Measurements from ENCODE around the gene MNT.
"Not testable (repeated sequence)": the region's sequence is repeated elsewhere in the genome, so short reads cannot be mapped to it uniquely, and the experiment has no call there.

The MNT gene, protein sequence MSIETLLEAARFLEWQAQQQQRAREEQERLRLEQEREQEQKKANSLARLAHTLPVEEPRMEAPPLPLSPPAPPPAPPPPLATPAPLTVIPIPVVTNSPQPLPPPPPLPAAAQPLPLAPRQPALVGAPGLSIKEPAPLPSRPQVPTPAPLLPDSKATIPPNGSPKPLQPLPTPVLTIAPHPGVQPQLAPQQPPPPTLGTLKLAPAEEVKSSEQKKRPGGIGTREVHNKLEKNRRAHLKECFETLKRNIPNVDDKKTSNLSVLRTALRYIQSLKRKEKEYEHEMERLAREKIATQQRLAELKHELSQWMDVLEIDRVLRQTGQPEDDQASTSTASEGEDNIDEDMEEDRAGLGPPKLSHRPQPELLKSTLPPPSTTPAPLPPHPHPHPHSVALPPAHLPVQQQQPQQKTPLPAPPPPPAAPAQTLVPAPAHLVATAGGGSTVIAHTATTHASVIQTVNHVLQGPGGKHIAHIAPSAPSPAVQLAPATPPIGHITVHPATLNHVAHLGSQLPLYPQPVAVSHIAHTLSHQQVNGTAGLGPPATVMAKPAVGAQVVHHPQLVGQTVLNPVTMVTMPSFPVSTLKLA

DNA sequence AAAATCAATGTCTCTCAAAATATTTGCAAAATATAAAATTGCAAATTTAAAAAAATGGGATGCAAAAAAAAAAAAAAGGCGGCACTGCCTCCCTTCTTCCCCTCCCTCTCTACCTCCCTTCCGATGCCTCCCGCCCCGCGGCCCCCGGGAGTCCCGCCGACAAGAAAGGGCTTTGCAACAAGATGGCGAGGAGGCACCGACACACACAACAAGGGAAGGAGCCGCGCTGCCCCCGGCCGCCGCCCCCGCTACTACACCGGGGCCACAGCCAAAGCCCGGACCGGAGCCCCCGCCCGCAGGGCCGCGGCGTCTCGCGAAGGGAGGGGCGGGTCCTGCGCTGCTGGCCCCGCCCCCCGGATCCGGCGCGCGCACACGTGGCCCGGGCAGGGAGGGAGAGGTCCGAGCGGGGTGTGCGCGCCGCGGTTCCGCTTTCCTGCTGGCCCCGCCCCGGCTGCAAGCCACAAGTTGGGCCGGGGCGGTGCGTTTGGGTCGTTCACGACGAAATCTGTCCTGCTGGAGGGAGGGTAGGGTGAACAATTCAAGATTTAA lies at the start of gene MNT:
TSS of gene MNT (minus strand) at position 184 of the 549 bp plus-strand sequence. CDS start 348 bp downstream, outside the sequence.
- peak; percentile 96 for DNase-seq

DNA sequence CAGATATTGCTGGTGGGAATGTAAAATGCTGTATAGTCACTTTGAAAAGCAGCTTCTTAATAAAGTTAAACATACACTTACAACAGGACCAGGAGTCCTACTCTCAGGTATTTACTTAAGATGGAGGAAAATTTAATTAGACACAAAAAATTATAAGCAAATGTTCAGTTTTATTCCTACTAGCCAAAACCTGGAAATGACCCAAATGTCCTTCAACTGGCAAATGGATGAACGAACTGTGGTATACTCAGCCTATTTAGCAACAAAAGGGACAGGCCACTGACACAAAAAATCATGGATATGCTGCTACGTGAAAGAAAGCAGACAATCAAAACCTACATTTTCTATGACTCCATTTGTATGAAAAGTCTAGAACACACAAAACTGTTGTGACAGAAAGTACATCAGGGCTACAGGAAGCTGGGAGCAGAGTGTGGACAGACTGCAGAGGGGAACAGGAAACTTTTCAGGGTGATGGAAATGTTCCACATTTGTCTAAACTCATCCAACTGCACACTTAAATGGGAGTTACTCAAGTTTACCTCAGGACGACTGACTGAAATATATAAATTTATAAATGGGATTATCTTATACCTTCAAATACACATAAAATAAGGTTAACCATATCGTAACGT lies 49.3 kb upstream of the MNT start:
- DNase-seq: no peak

DNA sequence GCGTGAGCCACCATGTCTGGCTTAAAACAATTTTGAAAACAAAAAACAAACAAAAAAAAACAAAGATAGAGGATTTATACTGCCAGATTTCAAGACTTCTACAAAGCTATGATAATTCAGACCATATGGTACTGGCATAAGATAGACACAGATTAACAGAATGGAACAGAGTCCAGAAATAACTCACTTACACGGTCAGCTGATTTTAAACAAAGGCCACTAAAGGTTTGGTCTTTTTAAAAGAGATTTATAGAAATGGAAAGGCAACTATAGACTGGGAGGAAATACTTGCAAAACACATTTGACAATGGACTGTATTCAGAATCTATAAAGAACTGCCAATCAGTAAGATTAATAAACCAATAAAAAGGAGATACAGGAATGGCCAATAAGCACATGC lies 48.6 kb upstream of the MNT start:
- no peak for DNase-seq

DNA sequence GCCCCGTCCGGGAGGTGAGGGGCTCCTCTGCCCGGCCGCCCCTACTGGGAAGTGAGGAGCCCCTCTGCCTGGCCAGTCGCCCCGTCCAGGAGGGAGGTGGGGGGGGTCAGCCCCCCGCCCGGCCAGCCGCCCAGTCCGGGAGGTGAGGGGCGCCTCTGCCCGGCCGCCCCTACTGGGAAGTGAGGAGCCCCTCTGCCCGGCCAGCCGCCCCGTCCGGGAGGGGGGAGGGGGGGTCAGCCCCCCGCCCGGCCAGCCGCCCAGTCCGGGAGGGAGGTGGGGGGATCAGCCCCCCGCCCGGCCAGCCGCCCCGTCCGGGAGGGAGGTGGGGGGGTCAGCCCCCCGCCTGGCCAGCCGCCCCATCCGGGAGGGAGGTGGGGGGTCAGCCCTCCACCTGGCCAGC lies 46.6 kb upstream of the MNT start:
- not testable (repeated sequence) for DNase-seq

DNA sequence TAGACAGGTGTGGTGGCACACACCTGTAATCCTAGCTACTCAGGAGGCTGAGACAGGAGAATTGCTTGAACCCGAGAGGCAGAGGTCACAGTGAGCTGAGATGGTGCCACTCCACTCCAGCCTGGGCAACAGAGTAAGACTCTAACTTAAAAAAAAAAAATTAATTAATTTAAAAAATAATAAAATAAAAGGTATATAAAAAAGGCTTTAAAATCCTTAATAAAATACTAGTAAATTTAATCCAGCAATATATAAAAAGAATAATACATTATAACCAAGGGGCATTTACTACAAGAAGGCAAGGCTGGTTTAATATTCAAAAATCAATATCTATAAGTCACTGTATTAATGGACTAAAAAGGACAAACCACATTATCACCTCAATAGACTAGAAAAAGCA lies 44.8 kb upstream of the MNT start:
- no peak for DNase-seq

DNA sequence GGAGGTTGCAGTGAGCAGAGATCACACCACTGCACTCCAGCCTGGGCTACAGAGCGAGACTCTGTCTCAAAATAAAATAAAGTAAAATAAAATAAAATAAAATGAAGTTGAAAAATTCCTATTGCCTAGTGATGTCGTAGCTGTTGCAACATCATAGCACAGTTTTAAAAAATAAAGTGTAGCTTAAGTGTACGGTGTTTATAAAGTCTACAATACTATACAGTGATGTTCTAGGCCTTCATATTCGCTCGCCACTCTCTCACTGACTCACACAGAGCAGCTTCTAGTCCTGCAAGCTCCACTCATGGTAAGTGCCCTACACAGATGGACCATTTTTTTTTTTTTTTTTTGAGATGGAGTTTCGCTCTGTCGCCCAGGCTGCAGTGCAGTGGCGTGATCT lies 43.5 kb upstream of the MNT start:
- no peak for DNase-seq

DNA sequence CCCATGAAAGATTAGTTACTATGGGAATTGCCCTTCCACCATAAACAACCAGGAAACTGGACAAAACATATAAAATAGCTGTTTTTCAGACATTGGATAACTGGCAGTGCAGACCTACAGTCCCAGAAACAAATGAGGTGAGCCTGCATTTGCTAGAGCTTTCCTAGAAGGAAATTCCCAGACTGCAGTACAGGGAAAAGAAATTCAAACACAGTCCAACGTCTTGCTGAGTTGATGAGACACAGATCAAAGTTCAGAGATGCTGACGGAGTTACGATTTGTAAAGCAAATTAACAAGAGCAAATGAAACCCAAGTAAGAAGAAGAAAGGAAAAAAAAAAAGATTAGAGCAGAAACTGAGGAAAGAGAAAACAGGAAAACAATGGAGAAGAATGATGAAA lies 41.3 kb upstream of the MNT start:
- no peak for DNase-seq

DNA sequence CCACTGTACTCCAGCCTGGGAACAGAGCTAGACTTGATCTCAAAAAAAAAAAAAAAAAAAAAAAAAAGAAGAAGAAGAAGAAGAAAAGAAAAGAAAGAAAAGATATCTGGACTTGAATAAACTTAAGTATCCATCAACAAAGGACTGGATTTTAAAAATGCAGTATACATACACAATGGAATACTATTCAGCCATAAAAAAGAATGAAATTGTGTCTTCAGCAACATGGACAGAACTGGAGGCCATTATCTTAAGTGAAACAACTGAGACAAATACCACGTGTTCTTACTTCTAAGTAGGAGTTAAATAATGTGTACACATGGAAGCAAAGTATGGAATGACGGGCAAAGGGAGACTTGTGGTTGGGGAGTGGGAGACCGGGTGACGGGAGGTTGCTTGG lies 40.1 kb upstream of the MNT start:
- no peak for DNase-seq

DNA sequence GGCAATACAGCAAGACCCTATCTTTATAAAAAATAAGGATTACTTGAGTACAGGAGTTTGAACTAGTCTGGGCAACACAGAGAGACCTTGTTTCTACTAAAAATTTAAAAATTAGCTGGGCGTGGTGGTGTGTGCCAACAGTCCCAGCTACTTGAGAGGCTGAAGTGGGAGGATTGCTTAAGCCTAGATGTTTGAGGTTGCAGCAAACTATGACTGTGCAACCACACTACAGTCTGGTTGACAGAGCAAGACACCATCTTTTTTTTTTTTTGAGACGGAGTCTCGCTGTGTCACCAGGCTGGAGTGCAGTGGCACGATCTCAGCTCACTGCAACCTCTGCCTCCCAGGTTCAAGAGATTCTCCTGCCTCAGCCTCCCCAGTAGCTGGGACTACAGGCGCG lies 39.1 kb upstream of the MNT start:
- DNase-seq: not testable (repeated sequence)

DNA sequence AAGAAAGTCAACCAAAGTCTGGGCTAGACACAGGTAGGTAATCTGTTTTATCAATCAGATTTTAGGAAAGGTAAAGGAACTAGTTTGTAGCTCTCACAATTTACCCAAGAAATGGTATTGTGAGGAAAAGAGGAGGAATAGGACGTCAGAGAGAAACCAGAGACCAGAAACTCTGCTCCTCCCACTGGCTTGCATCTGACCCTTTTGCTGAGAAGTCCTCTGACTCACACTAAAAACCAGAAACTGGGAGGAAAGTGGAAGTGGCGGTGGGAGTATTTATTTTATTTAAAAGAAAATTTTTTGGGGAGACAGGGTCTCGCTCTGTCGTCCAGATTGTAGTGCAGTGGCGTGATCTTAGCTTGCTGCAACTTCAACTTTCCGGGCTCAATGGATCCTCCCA lies 38.0 kb upstream of the MNT start:
- no peak for DNase-seq

DNA sequence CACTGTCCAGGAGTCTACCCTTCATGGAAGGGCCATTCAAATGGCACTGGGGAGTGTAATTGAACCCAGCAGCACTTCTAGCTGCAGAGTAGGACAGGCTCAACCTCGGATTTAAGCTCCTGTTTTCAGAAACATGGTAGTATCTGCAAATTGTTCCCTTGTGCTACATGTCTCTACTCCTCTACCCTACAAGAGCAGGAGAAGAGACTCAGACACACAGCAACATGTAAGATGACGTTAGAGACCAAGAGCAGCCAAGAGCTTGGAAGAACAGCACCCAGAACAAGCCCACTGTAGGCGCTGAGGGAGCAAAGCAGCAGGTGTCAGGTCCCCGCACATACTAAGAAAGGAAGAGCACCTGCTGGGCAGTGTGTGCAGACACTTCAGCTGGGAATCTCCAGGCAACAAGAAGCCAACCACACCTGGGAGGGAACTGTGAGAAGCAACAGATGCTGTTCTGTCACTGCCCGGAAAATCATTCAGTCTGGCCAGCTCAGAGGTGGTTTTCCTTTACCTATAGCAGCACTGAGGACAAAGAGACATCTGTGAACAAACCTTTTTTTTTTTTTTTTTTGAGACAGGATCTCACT lies 35.6 kb upstream of the MNT start:
- no peak for DNase-seq

DNA sequence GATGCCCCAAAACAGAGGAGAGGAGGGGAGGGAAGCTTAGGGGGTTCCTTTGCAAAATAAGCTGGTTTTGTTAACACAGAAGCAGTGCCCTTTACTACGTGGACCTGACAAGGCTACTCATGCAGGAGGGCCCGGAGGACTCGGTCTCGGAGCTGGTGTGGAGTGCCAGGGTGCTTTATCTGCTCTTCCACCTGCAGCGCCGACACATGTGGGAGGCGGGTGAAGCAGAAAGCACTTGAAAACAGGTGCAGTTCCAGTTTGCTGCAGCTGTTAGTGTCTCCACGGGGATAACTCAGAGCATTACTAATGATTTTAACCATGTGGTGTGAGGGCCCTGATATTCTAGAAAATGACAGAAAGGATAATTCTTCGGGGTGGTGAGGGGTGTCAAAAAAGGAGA lies 35.0 kb upstream of the MNT start:
- DNase-seq: no peak

DNA sequence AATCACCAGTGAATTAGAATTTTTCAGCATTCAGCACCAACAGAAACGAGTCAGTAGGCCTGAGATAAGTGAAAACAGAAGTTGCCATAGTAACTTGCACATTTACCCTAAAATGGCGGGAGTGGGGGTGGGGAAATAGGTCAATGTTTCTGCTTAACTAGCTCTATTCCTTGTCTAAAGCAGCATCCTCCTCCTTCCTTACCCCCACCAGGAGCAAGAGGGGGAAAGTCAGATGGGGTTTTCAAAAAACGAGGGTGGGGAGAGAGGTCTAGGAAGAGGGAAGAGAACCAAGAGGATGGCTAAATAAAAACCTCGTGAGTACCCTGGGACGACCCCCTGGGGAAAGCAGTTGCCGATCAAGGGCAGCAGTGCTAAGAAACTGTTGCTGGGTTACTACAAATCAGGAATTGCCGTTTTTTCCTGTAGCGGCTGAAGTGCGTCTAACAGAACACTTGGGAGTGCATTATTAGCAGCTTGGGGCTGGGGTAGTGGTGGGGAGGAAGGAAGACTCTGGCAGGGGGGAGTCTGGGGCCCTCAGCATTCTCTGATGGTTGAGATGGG lies 34.4 kb upstream of the MNT start:
- no peak for DNase-seq

DNA sequence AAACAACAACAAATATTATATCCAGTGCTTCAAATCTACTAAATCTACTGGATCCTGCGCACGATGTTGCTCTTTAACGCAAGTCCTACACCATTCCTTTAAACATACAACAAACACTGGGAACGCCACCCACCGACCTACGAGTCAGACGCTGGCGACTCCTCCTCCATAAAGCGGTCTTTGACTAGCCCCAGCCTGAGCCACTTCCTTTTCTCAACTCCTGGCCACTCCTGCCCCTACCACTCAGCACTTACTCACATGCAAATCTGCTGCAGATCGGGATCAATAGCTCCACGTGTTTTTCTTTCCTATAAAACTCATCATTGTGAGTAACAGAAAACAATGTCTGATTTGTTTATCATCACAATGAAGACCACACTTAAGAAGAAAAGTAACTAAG lies 32.8 kb upstream of the MNT start:
- DNase-seq: no peak

DNA sequence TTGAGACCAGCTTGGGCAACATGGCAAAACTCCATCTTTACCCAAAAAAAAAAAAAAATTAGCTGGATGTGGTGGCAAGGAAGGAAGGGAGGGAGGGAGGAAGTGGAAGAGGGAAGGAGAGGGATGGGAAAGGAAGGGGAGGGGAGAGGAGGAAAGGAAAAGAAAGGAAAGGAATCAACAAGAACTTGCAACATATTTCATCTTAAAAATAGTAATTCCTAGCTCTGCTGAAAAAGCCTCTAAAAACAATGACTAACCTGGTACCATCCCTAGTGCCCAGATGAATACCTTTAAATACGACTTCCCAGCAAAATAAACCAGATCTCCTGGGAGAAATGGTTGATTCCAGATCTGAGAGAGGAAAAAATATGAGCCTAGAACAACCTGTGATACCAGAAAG lies 27.1 kb upstream of the MNT start:
- no peak for DNase-seq

DNA sequence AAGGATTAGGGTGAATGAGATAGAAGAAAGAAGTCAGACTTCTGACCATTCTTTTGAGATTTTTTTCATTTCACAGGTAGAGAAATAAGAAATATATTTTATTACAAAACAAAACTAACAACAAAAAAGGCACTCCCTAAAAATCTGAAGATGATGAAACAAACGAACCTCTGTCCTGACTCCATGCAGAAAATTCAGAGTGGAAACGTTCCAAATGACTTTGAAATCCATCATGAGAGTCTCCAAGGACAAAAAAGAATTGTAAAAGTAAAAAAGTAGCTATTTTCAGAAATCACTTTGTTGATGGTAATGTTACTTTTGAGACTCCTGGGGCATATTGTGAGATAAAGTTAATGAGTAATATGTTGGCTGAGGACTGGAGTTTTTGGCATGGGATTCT lies 26.4 kb upstream of the MNT start:
- DNase-seq: no peak

DNA sequence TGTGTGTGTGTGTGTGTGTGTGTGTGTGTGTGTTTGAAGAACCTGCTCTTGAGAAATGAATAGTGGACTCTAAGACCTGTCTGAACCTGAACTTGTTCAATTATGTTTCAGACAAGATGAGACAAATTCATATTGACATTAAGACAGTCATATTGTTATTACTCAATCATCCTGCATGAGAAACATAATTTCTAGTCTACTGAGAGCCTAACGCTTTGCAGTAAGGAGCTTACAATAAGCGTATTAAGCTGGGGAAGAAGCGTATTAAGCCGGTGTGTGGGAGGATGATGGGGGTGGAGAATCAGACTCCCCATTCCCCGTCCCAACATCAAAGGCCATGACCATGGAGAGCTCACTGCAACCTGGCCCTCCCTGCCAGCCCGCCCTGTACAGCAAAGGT lies 22.4 kb upstream of the MNT start:
- no peak for DNase-seq

DNA sequence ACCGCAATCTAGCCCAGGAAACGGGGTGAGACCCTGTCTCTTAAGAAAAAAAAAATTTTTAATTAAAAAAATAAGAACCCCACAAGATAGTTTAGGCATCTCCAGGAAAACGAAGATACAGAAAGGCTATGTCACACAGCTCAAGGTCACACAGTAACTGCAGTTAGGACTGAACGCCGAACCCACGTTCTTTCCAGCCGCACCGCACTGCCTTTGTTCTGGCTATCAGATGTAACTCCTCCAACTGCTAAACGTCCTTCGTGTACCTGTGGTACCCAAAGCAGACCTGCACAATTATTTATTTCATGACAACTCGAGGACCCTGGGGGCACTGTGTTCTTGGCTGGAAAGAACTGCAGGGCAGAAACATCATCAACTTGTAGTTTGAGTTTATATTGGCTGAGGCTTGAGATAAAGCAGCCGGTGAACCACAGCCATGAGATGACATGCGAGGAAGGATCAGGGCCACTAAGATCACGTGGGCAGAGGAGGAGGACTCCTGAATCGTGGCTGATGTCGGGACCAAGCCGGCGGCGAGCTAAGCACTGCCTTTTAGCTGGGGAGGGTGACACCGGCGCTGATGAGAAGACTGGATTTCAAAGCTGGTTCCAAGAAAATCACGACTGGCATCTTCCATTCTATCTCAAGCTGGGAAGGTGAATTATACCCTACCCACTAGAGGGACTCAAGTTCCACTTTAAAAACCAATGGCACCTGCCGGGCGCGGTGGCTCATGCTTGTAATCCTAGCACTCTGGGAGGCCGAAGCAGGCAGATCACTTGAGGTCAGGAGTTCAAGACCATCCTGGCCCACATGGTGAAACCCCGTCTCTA lies 20.7 kb upstream of the MNT start:
- no peak for DNase-seq

DNA sequence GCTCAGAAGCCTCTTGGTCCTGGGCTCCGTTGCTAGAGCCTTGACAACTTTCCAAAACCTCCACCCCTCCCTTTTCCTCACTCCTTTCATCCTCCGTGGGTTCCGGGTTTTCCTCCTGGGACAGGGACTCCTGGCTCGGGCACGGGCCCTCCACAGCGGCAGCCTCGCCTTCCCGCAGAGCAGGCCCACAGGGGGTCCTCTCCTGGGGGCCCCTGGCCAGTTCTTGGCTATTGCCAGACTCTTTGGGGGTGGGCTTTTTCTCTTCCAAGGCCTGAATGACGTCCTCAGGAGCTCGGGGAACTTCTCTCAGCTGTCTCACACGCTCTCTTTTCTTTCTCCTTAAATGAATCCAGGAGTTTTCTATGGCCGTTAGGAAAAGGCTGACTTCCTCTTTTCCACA lies 19.3 kb upstream of the MNT start:
- no peak for DNase-seq

DNA sequence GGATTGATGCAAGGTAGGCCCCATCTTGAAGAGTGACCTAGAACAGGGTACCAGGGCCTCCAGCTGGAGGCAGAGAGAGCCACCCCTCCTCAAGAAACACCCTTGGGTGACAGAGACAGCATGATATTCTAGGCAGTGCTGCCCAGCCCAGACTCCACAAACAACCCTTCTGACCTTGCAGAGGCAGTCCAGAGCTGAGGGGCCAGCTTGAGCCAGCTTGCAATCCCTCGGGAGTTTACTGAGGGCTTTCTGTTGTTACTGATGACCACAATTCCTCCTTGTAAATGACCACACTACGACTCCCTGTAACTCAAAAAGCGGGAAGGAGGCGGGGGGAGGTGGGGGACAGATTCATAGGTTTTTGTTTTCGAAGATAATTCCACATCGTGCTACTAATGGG lies 18.6 kb upstream of the MNT start:
- DNase-seq: no peak

DNA sequence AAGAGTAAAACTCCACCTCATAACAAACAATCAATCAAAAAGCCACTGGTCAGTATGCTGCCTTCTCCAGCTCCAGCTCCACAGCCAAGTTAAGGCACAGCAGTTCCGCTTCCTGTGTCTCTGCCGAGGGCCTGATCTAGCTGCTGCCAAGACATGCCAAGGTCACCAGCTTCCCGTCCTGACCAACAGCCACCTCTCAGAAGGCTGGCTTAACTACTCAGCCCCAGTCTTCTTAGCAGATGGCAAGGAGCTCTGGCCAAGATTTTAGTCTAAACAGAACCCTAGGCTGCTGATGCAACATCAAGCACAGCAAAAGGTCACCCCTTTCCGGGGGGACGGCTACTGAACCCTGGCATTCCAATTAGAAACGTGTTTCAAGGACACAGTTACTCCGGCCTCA lies 17.7 kb upstream of the MNT start:
- DNase-seq: no peak

DNA sequence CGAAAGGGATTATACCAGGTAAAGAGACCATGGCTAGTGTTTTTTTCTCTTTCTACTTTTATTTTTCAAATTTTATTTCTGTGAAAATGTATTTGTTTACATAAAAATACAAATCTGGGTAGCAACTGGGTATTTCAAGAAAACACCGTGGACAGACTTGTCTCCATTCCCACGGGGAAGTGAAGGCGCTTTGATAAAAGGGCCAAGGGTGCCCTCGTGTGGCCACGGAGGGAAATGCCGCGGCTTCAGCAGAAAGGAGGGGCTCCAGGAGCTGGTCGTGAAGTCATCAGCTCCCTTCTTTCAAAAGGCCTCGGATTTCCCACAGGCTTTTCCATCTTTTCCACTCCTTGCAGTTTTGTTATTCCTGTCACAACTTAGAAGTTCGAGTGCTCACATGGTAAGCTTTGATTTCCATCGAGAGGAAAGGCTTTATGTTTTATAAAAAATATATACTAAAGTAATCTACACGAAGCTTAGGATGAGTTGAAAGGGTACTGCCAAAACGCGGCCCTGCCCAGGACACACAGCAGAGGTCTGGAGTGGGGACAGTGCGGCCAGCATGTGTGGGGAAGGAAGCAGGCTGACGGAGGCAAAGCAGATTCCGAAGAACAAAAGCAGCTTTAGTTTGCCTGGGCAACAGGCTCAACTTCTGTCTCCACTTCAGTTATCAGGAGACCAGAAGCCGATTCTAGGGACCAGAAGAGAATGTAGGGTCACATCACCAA lies 15.3 kb upstream of the MNT start:
- DNase-seq: peak; percentile 88
